8988T (cell line): ENCODE results near the gene TMUB1.
"Not testable (repeated sequence)": the region's sequence is repeated elsewhere in the genome, so short reads cannot be mapped to it uniquely, and the experiment has no call there.

Experiments
- DNase-seq: peaks from one replicate; pipeline ENCODE4 v3.0.0; 2011

The TMUB1 gene

DNA sequence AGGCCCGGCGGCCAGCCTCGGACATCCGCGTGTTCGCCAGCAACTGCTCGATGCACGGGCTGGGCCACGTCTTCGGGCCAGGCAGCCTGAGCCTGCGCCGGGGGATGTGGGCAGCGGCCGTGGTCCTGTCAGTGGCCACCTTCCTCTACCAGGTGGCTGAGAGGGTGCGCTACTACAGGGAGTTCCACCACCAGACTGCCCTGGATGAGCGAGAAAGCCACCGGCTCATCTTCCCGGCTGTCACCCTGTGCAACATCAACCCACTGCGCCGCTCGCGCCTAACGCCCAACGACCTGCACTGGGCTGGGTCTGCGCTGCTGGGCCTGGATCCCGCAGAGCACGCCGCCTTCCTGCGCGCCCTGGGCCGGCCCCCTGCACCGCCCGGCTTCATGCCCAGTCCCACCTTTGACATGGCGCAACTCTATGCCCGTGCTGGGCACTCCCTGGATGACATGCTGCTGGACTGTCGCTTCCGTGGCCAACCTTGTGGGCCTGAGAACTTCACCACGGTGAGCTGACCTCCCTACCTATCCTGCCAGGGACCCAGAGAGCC lies 34.3 kb downstream of the TMUB1 start:
- DNase-seq = no peak

DNA sequence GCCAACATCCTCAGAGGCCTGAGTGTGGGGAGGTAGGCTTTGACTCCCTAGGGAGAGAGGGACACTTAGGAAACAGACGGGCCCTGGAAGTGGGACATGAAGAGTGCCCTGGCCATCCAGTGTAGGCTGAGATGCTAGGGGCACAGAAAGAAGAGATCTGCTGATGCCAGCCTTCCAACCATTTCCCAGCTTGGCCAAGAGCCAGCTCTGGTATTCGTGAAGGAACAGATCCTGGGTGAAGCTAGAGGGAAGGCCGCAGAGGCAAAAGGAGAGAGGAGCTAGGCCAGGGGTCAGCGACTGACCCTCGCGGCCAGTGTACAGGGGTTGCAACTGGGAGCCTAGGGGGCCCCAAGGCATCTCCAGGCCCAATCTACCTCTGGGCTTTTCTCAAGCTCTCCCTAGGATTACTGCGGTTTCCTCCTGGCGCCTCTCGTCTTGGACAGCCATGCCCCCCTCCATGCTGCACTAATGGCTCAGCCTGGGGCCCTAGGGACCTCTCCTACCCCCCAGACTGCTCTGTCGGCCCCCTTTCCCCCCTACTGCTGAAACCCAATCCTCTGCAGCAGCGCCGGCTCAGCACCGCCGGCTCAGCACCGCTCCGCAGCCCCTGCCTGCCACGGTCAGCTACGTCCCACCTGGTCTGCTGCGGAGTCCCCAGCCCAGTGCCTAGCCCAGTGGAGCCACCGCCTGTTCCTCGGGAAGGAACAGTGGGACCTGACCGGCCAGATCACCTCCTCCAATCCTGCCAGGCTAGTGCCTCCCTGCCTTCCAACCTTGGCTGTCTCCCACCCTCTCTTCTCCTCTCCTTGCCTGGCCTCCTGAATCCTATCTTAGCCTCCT lies 35.1 kb downstream of the TMUB1 start, which contains the start of gene ASIC3:
TSS of gene ASIC3 (plus strand) at position 556 of the 840 bp plus-strand sequence. CDS start 355 bp downstream, outside the sequence.
- DNase-seq = no peak

DNA sequence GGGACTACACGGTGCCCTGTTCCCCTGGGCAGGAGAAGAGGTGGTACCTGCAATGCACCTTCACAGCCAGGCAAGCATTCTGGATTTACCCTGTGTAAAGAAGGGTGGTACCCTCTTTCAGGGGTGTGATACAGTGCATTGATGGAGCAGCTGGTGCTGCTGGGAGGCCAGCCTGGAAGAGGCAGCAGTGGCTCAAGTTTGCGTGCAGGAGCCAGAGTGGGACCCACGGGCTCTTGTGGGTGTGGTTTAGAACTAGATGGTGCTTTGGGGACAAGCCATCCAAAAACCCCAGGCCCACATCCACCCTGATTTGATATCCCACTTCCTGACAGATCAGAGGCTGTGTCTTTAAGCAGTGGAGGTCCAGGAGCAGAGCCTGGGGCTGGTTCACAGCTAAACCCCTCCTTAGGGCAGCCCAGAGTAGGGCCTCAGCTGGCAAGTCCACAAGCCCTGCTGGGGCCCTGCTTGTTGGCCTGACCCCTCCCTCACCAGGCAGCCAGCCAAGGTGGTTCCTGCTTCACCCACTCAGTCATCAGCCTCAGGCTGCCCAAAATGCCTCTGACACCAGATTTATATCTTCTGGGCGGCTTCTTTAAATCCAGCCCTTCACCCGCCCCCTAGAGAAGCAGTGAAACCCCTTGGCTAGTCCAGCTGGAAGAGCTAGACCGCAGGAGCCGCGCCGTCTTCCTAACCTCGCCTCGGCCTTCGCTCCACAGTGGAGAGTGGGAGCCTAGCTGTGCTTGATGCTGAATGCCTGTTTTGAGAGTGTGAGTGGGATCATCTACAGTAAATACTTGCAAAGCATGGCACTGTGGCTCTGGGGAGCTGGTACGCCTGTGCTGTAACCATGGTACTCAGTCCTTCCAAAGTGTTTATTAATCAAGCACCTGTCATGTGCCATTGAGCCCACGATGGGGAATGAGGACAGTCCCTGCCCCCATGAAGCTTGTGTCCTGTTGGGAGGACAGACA lies 36.4 kb downstream of the TMUB1 start:
- DNase-seq = no peak

DNA sequence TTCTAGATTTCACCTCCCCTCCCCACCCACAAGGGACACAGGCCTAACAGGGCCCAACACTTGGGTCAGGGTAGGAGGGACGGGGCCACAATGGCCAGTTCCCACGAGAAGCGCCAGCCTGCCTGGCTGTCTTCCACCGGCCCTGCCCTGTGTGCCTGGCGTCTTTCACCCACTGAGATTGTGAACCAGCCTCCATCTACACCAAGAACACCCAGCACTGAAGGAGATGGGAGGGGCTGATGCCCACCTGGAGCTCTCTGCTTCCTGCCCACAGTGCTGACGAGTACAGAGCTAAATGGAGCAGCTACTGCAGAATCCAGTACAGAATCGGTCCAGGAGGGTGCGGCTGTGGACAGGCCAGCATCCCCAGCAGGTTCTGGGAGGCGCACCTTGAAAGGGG lies 37.3 kb downstream of the TMUB1 start:
- DNase-seq = no peak

DNA sequence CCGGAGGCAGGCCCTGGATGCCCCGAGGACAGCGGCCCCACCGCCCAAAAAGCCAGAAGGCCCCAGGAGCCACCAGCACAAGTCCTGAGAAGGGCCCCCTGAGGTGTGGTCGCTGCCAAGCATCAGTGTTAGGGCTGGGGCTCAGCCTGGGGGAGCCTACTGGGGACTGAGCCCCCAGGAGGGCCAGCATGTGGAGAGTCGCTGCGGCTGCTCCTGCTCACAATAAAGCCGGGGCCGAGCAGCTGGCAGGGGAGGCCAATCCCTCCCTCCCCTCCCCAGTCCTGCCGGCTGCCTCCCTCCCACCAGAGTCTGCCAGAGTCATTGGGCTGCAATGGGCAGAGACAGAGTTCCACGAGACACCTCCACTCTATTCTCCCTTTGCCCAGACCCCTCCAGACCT lies 38.0 kb downstream of the TMUB1 start:
- no peak for DNase-seq

DNA sequence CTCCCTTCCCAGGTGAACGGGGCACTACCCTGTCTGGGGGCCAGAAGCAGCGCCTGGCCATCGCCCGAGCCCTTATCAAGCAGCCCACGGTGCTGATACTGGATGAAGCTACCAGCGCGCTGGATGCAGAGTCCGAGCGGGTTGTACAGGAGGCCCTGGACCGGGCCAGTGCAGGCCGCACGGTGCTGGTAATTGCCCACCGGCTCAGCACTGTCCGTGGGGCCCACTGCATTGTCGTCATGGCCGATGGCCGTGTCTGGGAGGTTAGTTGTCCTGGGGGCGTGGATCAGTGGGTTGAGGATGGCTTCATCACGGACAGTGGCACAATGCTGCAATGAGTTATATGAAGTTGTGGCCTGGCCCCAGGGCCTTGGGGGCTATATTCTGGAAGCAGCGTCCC lies 39.3 kb downstream of the TMUB1 start:
- DNase-seq = no peak

DNA sequence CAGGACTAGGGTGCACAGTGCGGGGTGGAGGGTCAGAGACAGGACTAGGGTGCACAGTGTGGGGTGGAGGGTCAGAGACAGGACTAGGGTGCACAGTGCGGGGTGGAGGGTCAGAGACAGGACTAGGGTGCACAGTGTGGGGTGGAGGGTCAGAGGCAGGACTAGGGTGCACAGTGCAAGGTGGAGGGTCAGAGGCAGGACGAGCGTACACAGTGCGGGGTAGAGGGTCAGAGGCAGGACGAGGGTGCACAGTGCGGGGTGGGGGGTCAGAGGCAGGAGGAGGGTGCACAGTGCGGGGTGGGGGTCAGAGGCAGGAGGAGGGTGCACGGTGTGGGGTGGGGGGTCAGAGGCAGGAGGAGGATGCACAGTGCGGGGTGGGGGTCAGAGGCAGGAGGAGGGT lies 39.8 kb downstream of the TMUB1 start:
- not testable (repeated sequence) for DNase-seq

DNA sequence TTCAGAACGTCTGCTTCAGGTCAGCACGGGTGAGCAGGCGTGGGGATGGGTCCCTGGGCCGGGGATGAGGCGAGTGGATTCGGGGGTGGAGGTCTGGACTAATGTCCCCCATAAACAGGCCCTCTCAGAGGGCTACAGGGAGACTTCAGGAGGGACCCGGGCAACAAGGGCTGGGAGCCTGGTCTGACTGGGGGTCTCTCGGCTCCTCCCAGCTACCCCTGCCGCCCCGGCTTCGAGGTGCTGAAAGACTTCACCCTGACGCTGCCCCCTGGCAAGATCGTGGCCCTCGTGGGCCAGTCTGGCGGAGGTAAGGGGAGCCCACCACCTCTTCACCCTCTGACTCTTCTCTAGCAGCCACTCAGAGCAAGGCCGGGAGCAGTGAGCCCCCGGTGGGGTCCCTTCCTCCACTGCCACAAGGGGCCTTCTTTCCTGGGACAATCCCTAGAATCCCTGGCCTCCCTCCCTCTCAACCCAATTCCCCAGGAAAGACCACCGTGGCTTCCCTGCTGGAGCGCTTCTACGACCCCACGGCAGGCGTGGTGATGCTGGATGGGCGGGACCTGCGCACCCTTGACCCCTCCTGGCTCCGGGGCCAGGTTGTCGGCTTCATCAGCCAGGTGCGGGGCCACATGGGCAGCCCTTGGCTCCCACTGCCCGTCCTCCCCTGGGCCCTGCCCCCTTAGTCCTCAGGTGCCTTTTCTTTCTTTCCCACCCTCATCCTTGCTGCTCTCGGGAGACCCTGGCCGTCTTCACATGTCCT lies 42.5 kb downstream of the TMUB1 start:
- DNase-seq = no peak

DNA sequence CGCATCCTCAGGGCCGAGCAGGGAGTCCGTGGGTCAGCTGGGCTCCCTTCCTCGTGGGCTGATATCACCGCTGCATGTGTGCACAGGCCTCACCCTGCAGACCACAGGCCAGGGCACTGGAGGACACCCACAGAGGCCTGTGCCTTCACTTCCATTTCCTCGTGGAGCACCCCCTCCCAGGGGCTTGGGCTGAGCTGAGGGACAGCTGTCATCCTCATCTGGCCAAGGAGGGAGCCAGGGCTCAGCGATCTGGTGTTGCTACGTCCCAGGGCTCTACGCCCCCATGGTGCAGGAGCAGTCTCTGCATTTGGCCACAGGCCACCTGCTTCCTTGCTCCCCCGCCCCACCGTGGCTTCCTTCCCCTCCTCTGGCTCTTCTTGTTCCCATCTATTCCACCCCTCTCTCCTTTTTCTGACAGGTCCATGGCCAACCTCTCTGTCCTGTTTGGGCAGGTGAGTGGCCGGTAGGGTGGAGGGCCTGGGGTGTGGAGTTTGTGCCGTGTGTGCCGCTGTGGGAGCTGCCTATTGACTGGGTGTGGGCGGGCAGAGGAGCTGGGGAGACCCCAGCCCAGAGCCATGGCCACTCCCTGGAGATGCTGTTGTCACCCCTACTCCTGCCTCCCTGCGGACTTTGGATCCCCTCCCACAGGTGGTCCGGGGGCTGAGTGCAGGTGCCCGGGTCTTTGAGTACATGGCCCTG lies 43.3 kb downstream of the TMUB1 start:
- no peak for DNase-seq

DNA sequence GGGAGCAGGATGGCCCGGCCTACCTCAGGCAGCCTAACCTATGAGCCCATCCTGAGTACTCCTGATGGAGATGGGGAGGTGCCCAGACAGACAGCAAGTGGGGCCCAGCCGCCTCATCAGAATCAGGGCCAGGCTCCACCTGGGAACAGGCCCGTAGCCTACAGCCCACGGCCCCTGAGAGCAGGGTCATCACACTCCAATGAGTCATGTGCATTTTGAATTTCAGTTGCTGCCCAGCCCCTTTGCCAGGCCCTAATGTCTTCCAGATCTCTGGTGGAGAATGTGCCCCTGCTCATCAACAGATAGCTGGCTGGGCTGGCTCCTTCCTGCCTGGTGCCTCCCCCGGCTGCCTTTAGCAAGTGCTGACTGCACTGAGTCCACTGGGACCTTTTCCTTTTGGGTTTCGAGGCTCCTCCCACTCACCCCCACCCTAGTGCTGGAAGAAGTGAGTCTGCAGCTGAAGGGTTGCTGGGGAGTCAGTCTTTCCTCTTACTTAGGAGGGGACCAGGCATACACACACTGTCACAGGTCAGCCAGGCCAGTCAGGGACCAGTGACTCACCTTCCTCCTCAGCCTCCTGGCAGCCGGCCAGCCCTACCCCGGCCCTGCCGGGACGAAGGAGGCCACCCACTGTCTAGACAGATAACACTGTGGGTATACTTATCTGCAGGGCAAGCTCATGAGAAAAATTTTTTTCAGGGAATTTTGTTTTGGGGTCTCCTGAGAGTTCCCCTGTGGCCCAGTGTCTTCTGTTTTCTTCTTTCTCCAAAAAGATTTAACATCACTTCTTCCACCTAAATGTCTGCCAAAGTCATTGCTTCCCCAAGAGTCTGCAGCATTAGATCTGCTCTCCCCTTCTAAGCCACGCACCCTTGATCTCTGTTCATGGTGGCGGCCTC lies 44.1 kb downstream of the TMUB1 start:
- no peak for DNase-seq

DNA sequence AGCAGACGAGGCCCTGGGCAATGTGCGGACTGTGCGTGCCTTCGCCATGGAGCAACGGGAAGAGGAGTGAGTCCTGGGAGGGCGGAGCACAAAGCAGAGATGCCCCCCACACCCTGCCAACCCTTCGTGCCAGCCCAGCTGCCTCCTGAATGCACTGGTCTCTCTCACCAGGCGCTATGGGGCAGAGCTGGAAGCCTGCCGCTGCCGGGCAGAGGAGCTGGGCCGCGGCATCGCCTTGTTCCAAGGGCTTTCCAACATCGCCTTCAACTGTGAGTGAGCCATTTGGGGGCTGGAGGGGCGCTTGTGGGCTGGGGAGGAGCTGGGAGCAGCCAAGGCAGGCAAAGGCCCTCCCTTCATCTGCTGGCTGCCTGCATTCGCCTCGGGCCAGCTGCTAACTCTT lies 47.4 kb downstream of the TMUB1 start:
- DNase-seq = no peak

DNA sequence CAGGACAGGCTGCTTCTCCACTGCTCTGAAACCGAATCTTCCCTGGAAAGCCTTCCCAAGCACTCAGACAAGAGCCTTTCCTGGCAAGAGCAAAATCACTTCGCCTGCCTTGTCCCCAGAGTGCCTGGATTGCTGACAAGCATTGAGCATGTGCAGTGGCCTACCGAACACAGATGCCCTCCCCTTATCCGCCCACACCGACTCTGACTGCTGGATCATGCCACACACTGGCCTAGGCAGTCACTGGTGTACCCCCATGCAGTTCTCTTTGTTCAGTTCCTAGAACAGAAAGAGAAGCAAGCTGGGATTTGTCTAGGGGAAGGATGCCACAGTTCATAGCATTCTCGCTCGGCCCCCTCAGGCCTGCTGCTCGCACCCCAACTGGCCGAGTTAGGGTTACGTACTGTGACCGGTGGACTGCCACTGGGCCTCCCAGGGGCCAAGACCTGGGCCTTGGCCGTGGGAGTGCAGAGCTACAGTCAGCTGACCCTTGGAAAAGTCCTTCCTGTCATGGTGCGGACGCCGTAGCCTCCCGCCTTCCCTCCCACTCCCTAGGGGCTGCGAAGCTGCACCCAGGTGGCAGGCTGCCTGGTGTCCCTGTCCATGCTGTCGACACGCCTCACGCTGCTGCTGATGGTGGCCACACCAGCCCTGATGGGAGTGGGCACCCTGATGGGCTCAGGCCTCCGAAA lies 48.1 kb downstream of the TMUB1 start:
- DNase-seq = no peak

DNA sequence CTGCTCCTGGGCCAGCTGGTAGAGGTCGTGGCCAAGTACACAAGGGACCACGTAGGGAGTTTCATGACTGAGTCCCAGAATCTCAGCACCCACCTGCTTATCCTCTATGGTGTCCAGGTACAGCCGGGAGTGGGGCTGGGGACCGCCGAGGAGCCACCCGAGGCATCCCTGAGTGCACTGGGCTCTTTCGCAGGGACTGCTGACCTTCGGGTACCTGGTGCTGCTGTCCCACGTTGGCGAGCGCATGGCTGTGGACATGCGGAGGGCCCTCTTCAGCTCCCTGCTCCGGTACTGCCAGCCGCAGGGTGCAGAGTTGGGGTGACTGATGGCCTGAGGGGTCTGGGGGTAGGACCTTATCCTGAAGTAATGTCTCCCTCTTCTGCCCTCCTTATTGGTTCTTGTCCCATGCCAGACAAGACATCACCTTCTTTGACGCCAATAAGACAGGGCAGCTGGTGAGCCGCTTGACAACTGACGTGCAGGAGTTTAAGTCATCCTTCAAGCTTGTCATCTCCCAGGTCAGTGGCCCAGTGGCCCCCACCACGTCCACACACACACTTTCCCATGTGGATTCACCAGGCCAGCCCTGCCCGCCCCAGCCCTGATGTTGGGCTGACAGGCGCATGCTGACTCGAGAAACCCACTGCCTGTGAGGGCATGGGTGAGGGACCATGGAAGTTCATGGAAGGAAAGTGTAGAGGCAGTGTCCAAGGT lies 48.8 kb downstream of the TMUB1 start:
- DNase-seq = no peak

DNA sequence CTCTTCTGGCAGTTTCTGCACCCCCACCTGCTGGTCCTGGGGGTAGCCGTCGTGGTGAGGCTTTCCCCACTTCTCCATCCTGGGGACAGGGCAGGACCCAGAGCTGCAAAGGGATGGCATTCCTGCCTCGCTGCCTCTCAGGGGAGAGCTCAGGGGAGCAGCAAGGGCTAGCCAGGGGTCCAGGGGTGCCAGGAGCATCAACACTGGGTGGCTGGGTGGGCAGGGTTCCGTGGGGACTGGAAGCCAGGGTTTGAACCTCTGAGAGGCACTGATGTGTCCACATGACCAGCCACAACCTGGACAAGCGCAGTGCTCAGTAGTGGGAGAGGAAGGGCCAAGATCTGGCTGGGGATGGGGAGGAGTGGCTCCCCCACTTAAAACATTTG lies 49.4 kb downstream of the TMUB1 start:
- DNase-seq = no peak

DNA sequence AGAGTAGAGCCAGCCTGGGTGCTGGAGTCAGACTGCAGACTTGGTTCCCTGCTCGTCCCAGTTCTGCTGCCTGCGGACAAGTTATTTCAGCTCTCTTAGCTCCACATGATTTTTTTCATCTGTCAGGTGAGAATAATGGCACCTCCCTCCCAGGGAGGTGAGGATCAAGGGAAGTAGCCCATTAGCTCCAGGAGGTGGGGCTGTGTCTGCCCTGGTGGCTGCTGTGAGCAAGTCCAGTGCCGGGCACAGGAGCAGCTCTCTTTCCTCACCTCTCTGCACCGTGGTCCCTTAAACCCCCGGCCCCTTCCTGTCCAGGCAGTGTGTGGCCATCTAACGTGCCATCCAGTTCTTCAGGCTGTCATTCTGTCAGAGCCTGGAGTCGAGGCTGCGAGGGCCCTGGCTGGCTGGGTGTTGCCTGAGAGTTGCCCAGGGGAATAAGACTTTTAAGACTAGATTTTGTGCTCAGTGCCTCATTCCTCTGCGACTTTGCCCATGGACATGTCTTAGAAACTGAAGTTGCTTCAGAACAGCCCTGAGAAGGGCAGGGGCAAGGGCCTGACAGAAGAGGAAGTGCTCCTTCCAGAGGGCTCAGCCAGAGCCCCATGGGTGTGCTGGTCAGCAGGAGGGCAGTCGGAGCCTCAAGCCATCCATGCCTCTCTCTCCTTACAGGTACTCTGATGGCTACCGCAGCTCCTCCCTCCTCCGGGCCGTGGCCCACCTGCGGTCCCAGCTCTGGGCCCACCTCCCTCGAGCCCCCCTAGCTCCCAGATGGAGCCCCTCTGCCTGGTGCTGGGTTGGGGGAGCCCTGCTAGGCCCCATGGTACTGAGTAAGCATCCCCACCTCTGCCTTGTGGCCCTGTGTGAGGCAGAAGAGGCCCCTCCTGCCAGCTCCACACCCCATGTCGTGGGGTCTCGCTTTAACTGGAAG lies 50.1 kb downstream of the TMUB1 start:
- DNase-seq = peak; percentile 71
